ENCODE measurements around the gene PCCA. TPM values are rescaled to one million over a fixed set of nuclear protein-coding genes. Genes with fewer than 3 reads are reported as not detected.

The PCCA gene
- total and polyA plus RNA-seq, 2 of the 13 experiments (the other 11 are each of a cell fraction or from before 2014, with no cell fraction given): 15.0 to 32.2 TPM

DNA sequence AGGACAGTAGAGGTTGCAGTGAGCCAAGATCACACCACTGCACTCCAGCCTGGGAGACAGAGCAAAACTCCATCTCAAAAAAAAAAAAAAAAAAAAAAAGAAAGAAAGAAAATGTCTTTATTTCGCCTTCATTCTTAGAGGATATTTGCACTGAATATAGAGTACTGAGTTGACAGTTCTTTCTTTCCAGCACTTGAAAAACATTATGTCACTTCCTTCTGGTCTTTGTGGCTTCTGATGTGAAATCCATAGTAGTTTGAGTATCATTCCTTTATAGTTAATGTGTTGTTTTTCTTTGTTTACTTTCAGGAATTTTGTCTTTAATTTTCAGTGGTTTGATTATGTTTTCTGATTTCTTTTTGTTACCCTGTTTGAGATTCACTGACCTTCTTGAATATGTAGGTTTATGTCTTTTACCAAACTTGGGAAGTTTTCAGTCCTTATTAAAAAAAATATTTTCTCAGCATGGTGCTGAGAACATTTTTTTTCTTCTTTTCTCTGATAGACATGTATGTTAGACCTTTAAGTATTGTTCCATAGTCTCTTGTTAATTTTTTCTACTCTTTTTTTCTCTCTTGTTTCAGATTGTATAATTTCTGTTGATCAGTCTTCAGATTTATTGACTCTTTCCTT is 50.1 kb downstream of the PCCA start (continued):
- TF ChIP-seq, protein P1, sequence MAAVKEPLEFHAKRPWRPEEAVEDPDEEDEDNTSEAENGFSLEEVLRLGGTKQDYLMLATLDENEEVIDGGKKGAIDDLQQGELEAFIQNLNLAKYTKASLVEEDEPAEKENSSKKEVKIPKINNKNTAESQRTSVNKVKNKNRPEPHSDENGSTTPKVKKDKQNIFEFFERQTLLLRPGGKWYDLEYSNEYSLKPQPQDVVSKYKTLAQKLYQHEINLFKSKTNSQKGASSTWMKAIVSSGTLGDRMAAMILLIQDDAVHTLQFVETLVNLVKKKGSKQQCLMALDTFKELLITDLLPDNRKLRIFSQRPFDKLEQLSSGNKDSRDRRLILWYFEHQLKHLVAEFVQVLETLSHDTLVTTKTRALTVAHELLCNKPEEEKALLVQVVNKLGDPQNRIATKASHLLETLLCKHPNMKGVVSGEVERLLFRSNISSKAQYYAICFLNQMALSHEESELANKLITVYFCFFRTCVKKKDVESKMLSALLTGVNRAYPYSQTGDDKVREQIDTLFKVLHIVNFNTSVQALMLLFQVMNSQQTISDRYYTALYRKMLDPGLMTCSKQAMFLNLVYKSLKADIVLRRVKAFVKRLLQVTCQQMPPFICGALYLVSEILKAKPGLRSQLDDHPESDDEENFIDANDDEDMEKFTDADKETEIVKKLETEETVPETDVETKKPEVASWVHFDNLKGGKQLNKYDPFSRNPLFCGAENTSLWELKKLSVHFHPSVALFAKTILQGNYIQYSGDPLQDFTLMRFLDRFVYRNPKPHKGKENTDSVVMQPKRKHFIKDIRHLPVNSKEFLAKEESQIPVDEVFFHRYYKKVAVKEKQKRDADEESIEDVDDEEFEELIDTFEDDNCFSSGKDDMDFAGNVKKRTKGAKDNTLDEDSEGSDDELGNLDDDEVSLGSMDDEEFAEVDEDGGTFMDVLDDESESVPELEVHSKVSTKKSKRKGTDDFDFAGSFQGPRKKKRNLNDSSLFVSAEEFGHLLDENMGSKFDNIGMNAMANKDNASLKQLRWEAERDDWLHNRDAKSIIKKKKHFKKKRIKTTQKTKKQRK (IDR thresholded peaks at IDR 0.05; ENCODE audit: low read length): no peak
- TF ChIP-seq ZFP90 (CRISPR knock-in tag; IDR thresholded peaks at IDR 0.05; ENCODE audit: borderline replicate concordance) (no peak), SOX13 (IDR thresholded peaks at IDR 0.05) (no peak), SOX13 (CRISPR knock-in tag; conservative IDR thresholded peaks at IDR 0.05 in 1 of 2, IDR thresholded peaks at IDR 0.05 in 1 of 2) (no peak), TMF1 (CRISPR knock-in tag; IDR thresholded peaks at IDR 0.05; ENCODE audit: low read depth) (no peak), MBD4 (IDR thresholded peaks at IDR 0.05; ENCODE audit: borderline replicate concordance, low read length) (no peak), LRRFIP1 (CRISPR knock-in tag; conservative IDR thresholded peaks at IDR 0.05) (no peak)
- TF ChIP-seq, protein P2, sequence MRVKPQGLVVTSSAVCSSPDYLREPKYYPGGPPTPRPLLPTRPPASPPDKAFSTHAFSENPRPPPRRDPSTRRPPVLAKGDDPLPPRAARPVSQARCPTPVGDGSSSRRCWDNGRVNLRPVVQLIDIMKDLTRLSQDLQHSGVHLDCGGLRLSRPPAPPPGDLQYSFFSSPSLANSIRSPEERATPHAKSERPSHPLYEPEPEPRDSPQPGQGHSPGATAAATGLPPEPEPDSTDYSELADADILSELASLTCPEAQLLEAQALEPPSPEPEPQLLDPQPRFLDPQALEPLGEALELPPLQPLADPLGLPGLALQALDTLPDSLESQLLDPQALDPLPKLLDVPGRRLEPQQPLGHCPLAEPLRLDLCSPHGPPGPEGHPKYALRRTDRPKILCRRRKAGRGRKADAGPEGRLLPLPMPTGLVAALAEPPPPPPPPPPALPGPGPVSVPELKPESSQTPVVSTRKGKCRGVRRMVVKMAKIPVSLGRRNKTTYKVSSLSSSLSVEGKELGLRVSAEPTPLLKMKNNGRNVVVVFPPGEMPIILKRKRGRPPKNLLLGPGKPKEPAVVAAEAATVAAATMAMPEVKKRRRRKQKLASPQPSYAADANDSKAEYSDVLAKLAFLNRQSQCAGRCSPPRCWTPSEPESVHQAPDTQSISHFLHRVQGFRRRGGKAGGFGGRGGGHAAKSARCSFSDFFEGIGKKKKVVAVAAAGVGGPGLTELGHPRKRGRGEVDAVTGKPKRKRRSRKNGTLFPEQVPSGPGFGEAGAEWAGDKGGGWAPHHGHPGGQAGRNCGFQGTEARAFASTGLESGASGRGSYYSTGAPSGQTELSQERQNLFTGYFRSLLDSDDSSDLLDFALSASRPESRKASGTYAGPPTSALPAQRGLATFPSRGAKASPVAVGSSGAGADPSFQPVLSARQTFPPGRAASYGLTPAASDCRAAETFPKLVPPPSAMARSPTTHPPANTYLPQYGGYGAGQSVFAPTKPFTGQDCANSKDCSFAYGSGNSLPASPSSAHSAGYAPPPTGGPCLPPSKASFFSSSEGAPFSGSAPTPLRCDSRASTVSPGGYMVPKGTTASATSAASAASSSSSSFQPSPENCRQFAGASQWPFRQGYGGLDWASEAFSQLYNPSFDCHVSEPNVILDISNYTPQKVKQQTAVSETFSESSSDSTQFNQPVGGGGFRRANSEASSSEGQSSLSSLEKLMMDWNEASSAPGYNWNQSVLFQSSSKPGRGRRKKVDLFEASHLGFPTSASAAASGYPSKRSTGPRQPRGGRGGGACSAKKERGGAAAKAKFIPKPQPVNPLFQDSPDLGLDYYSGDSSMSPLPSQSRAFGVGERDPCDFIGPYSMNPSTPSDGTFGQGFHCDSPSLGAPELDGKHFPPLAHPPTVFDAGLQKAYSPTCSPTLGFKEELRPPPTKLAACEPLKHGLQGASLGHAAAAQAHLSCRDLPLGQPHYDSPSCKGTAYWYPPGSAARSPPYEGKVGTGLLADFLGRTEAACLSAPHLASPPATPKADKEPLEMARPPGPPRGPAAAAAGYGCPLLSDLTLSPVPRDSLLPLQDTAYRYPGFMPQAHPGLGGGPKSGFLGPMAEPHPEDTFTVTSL (CRISPR knock-in tag; IDR thresholded peaks at IDR 0.05; ENCODE audit: borderline replicate concordance): no peak
- TF ChIP-seq, protein P3, sequence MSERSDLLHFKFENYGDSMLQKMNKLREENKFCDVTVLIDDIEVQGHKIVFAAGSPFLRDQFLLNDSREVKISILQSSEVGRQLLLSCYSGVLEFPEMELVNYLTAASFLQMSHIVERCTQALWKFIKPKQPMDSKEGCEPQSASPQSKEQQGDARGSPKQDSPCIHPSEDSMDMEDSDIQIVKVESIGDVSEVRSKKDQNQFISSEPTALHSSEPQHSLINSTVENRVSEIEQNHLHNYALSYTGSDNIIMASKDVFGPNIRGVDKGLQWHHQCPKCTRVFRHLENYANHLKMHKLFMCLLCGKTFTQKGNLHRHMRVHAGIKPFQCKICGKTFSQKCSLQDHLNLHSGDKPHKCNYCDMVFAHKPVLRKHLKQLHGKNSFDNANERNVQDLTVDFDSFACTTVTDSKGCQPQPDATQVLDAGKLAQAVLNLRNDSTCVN (CRISPR knock-in tag; IDR thresholded peaks at IDR 0.05; ENCODE audit: borderline replicate concordance): no peak
